GM12801 (cell line): ENCODE data around the gene CD9.

ENCODE experiments used
- TF ChIP-seq, protein P1 (sequence below): IDR thresholded peaks from one replicate; pipeline ENCODE4 v1.5.1; 2011; ENCODE audit warnings: control low read depth; ENCODE audit not compliant: insufficient read length; ENCODE audit errors: extremely low read depth

The CD9 gene

DNA sequence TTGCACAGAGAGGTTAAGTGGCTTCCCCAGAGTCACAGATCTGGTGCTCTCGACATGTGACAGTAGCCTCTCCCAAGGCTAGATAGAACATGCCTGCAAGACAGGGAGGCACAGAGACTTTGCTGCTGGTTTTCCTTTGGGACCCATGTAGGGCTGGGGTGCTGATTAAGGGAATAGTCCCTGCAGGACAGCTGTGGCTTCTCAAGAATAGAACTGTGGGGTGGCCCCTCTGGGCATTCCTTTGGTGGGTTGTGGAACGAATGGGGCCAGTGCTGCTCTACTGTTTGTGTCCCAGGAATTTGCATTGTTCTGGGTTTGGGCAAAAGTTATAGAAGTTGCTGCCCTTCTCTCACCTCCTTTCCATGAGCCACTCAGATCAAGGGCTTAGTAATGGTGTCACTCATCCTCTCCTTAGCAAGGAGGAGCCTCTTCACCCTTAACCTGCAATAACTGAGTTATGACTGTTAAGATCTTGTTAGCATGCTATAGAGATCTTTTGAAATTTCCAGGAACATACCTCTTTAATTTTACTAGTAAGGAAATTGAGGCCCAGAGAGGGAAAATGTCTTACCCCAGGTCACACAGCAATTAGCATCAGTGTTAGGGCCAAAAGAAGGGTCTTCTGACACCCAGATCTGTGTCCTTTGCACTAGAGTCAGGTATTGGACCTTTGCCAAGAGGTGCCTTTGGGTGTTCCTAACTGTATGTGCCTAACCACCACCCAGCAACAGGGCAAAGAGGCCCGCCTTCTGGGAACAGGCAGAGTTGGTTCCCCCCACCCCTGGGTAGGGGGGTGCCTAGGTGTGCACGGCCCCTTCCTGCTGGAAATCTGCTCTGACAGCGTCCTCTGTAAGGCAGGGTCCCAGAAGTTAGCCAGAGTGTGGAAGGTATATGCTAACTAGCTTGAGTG is 31.4 kb downstream of the CD9 start:
- TF ChIP-seq, protein P1, sequence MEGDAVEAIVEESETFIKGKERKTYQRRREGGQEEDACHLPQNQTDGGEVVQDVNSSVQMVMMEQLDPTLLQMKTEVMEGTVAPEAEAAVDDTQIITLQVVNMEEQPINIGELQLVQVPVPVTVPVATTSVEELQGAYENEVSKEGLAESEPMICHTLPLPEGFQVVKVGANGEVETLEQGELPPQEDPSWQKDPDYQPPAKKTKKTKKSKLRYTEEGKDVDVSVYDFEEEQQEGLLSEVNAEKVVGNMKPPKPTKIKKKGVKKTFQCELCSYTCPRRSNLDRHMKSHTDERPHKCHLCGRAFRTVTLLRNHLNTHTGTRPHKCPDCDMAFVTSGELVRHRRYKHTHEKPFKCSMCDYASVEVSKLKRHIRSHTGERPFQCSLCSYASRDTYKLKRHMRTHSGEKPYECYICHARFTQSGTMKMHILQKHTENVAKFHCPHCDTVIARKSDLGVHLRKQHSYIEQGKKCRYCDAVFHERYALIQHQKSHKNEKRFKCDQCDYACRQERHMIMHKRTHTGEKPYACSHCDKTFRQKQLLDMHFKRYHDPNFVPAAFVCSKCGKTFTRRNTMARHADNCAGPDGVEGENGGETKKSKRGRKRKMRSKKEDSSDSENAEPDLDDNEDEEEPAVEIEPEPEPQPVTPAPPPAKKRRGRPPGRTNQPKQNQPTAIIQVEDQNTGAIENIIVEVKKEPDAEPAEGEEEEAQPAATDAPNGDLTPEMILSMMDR = no peak

DNA sequence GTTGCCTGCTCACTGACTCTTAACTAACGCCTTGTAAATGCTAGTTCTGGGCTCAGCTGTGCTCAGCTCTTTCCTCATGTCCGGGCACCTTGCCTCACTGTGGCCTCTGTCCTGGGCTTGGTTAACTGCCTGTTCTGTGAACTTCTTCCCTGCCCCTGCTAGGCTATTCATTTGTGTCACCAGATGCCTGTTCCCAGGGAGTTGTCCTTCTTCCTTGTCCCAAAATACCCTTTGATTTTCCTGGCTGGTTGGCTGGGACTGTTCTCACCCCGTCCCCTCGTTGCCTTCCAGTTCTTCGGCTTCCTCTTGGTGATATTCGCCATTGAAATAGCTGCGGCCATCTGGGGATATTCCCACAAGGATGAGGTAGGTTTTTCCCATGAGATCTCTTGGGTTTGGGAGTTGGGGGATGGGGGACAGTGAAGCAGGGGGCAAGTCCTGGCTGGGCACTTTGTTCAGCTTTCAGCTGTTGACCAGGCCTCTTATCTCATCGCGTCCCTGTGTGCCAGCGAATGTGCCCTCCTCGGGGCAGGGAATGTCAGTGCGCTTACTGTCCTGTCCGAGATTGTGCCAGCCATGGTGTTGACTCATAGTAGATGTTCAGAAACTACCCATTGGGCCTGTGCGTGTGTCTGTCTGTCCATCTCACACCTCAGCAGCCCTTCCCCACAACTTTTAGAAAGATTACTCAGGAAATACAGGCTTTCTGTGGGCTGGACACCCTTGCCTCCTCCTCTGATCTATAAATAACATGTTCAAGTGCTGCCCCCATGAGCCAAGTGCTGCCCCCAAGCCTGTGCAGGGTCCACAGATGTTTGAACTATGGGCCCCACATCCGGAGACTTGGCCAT is 33.1 kb downstream of the CD9 start:
- TF ChIP-seq, protein P1 = no peak

DNA sequence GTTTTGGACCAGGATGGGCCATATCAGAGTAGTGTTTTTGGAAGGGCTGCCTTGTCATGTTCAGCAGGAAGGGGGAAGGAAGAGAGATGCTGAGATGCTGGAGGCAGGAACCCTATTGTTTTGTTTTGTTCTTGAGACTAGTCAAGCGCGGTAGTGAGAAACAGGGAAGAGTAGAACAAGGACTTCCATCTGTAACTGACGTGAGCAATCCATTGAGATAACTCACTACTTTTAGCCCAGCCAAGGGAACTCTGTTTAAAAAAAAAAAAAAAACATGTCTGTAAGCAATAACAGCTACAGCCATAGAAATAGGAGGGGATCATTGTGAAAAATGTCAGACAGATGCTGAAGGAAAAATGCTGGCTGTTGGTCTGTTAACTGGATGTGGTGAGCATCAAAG is 34.0 kb downstream of the CD9 start:
- TF ChIP-seq, protein P1 = no peak

DNA sequence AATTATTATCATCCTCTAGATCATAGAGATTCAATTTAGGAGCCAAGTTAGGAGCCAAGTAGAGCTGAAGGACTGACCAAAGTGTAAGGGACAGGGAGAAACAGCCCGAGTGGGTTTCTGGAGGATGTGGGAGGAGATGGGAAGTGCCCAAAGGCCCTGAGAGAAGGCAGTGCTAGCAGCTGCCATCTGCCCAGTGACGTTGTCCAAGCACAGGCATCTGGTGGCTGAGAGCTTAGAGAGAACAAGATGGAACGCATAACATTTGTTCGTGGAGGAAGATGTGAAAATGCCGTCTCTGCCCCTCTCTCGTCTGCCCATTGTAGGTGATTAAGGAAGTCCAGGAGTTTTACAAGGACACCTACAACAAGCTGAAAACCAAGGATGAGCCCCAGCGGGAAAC is 34.7 kb downstream of the CD9 start:
- TF ChIP-seq, protein P1 = no peak

DNA sequence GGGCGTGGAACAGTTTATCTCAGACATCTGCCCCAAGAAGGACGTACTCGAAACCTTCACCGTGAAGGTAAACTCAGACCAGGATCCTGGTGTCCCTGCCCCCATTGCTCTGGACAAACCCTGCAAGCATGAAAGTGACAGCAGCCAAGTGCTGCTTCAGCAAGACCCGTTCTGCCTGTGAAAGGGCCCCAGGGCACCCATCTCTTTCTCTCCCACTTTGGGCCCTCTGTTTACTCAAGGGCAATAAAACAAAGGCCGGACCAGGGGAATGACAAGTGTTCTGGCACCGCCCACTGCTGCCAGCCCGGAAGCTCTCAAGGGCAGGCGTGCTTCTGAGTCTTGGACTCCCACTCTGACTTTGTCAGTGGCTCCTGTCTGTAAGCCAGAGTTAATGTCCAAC is 35.3 kb downstream of the CD9 start:
- TF ChIP-seq, protein P1 = no peak

DNA sequence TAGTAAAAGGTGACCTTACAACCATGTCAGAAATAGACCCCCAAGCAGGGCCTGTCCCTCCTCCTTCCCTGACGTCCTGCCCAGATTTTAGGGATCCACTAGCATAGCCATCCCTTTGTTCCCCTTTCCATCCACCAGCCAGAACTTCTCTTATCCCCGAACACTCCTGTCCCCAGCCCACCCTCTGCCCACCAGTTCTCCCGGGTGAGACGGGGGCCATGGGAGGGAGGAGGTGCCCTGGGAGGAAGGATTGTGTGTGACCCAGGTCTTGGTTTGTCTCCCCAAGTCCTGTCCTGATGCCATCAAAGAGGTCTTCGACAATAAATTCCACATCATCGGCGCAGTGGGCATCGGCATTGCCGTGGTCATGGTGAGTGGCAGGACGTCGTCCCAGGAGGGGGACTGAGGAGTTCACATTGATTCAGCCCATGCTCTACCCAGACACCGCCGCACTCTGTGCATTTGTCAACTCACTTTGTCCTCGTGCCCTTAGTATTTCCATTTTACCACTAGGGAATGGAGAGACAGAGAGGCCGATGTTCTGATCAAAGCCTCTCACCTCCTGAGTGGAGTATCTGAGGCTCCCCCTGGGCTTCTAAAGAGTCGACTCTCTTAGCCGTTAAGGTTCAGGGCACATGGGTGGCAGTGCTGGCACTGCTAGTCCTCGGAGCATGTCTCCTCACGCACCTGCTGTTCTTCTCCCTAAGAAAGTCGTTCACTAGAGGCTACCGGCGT is 35.9 kb downstream of the CD9 start:
- TF ChIP-seq, protein P1 = no peak

DNA sequence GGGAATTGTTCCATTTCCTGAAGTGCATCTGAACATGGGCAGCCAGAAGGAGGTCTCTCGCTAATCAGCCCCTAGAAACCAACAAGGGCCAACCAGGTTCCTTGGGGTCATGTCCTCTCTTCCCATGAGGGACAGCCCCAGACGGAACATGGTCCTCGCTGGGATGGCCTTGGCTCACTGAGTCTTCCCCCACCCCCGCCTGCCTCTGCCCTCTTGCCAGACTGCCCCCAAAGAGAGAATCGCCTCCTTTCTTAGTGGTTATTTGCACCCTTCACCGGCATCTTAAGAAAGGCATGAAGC is 36.4 kb downstream of the CD9 start:
- TF ChIP-seq, protein P1 = no peak
